ENCODE measurements around the gene CCNY.
A peak's percentile ranks its signal among the peaks of the same experiment; 100 is the strongest.

The CCNY gene

GRCh38 chr10:35328404-35329037 lies 7.8 kb upstream of the CCNY start:
- ChIA-PET POLR2A (no interaction called here), CTCF (interaction anchor here (0.7 kb wide), 1 partner anchor 1451 kb away, joined by 3 read pairs; no protein-coding TSS in a partner anchor)
- DNase-seq (ENCODE audit: low read depth, low spot score): peak; percentile 66
- H3K4me3 ChIP-seq (ENCODE audit: low read depth, low read length): no peak overlapping the region
- no peak for TF ChIP-seq CTCF (IDR thresholded peaks at IDR 0.05; ENCODE audit: insufficient read depth, low read length, missing control alignments)

GRCh38 chr10:35329520-35329919 lies 6.8 kb upstream of the CCNY start:
- ChIA-PET POLR2A (no interaction called here), CTCF (interaction anchor here (0.9 to 1.4 kb wide), 2 partner anchors 209 to 234 kb away, joined by 3 to 4 read pairs; no protein-coding TSS in a partner anchor)
- no peak for TF ChIP-seq CTCF (IDR thresholded peaks at IDR 0.05; ENCODE audit: insufficient read depth, low read length, missing control alignments)
- DNase-seq (ENCODE audit: low read depth, low spot score): no peak
- H3K4me3 ChIP-seq (ENCODE audit: low read depth, low read length): no peak overlapping the region

- POLR2A ChIA-PET: no interaction called here
- H3K4me3 ChIP-seq (ENCODE audit: low read depth, low read length): no peak overlapping the region
- peak; percentile 44 for DNase-seq (ENCODE audit: low read depth, low spot score)
- no peak for TF ChIP-seq CTCF (IDR thresholded peaks at IDR 0.05; ENCODE audit: insufficient read depth, low read length, missing control alignments)
- CTCF ChIA-PET: interaction anchor here (0.5 to 1.8 kb wide), 3 partner anchors 8 to 230 kb away, joined by 3 to 4 read pairs (median 3); no protein-coding TSS in a partner anchor
Observed at GRCh38 chr10:35331894-35332640, 4.2 kb upstream of the CCNY start.

GRCh38 chr10:35334297-35334696 lies 2.0 kb upstream of the CCNY start:
- POLR2A ChIA-PET: no interaction called here
- DNase-seq (ENCODE audit: low read depth, low spot score): no peak
- no peak overlapping the region; the same call in 1 of the 2 replicates for H3K4me3 ChIP-seq (ENCODE audit: low read depth, low read length)
- no peak for TF ChIP-seq CTCF (IDR thresholded peaks at IDR 0.05; ENCODE audit: insufficient read depth, low read length, missing control alignments)
- CTCF ChIA-PET: interaction anchor here (1.4 kb wide), 1 partner anchor 213 kb away, joined by 4 read pairs; no protein-coding TSS in a partner anchor

GRCh38 chr10:35335133-35336083 lies 901 bp upstream of the CCNY start:
- DNase-seq (ENCODE audit: low read depth, low spot score): no peak
- peak overlapping the region; percentile 81 for H3K4me3 ChIP-seq (ENCODE audit: low read depth, low read length)
- CTCF ChIA-PET: interaction anchor here (1.3 kb wide), 1 partner anchor 227 kb away, joined by 3 read pairs; no protein-coding TSS in a partner anchor
- no peak for TF ChIP-seq CTCF (IDR thresholded peaks at IDR 0.05; ENCODE audit: insufficient read depth, low read length, missing control alignments)
- POLR2A ChIA-PET: no interaction called here
